WTC11 (cell line): ENCODE measurements around the gene NRF1. TPM values are rescaled to one million over a fixed set of nuclear protein-coding genes. Genes with fewer than 3 reads are reported as not detected.

Source experiments
- ATAC-seq: fragments of 200-7000 bp; cut with Tn5 transposase; 2 replicates; pipeline ENCODE4 v1.10.0; 2021; ENCODE audit warnings: mild to moderate bottlenecking, moderate library complexity
- CTCF ChIA-PET: fragments of 300-600 bp; sonication (Branson Sonifier 250); formaldehyde crosslinking; loops from one replicate; lab custom pipeline; 2021; ENCODE audit warnings: antibody characterized with exemption; lab: Charles Lee
- POLR2A ChIA-PET: fragments of 350-600 bp; sonication (Branson Sonifier 250); formaldehyde crosslinking; loops from one replicate; lab custom pipeline; 2021; ENCODE audit warnings: antibody characterized with exemption; lab: Charles Lee
- DNase-seq: peaks from one replicate; pipeline ENCODE4 v3.0.0; 2021; ENCODE audit warnings: low spot score
- H3K27ac Mint-ChIP-seq: 2 replicates; pipeline ENCODE4 v1.8.0; 2021; ENCODE audit warnings: mixed read lengths
- H3K27me3 Mint-ChIP-seq: 2 replicates; pipeline ENCODE4 v1.8.0; 2021; ENCODE audit warnings: low read depth, mild to moderate bottlenecking, moderate library complexity, mixed read lengths
- H3K36me3 Mint-ChIP-seq: 2 replicates; pipeline ENCODE4 v1.8.0; 2021; ENCODE audit warnings: mixed read lengths
- H3K4me1 Mint-ChIP-seq: 2 replicates; pipeline ENCODE4 v1.8.0; 2022; ENCODE audit warnings: mixed read lengths
- H3K4me3 Mint-ChIP-seq: 2 replicates; pipeline ENCODE4 v1.8.0; 2021; ENCODE audit warnings: mild to moderate bottlenecking, moderate library complexity, mixed read lengths
- H3K9me3 Mint-ChIP-seq: 2 replicates; pipeline ENCODE4 v1.8.0; 2021; ENCODE audit warnings: mixed read lengths
- FOXP4 ChIP-seq: sonication (generic); formaldehyde crosslinking; IDR thresholded peaks from 2 replicates; pipeline ENCODE4 v1.8.0; 2022; ENCODE audit warnings: mild to moderate bottlenecking, missing genetic modification reagents
- GRHL2 ChIP-seq: fragments of 250-450 bp; sonication (Bioruptor Pico); IDR thresholded peaks from 2 replicates; pipeline ENCODE4 v1.8.0; 2022; ENCODE audit warnings: mild to moderate bottlenecking, moderate library complexity; ENCODE audit not compliant: insufficient replicate concordance, severe bottlenecking
- GTF2I ChIP-seq: fragments of 250-450 bp; sonication (Bioruptor Pico); conservative IDR thresholded peaks from 2 replicates; pipeline ENCODE4 v1.4.0; 2021; ENCODE audit warnings: mild to moderate bottlenecking
- NFYB ChIP-seq: sonication (generic); formaldehyde crosslinking; conservative IDR thresholded peaks from 2 replicates; pipeline ENCODE4 v1.8.0; 2022; ENCODE audit warnings: low read depth, missing genetic modification reagents
- PRRX2 ChIP-seq: fragments of 250-450 bp; sonication (Bioruptor Pico); IDR thresholded peaks from 2 replicates; pipeline ENCODE4 v1.8.0; 2021; ENCODE audit warnings: mild to moderate bottlenecking
- SMAD3 ChIP-seq: sonication (generic); formaldehyde crosslinking; IDR thresholded peaks from 2 replicates; pipeline ENCODE4 v1.8.0; 2022; ENCODE audit warnings: missing genetic modification reagents, mild to moderate bottlenecking, borderline replicate concordance
- SP1 ChIP-seq: sonication (generic); formaldehyde crosslinking; conservative IDR thresholded peaks from 2 replicates; pipeline ENCODE4 v1.8.1; 2022; ENCODE audit warnings: missing genetic modification reagents
- TEAD4 ChIP-seq: sonication (generic); formaldehyde crosslinking; IDR thresholded peaks from 2 replicates; pipeline ENCODE4 v1.8.0; 2022; ENCODE audit warnings: mild to moderate bottlenecking, missing genetic modification reagents
- ZNF138 ChIP-seq: sonication (generic); formaldehyde crosslinking; conservative IDR thresholded peaks from 2 replicates; pipeline ENCODE4 v1.8.1; 2022; ENCODE audit warnings: mild to moderate bottlenecking, moderate library complexity, missing genetic modification reagents
- ZNF219 ChIP-seq: sonication (generic); formaldehyde crosslinking; IDR thresholded peaks from 2 replicates; pipeline ENCODE4 v1.8.0; 2023; ENCODE audit warnings: missing genetic modification reagents, mild to moderate bottlenecking, borderline replicate concordance
- total RNA-seq: library from RNA; stranded (reverse); gene quantifications from 3 replicates; pipeline ENCODE4 v1.2.3, GENCODE V29; 2021
- TF ChIP-seq, protein P1 (sequence below): sonication (generic); formaldehyde crosslinking; IDR thresholded peaks from 2 replicates; pipeline ENCODE4 v1.8.1; 2022; ENCODE audit warnings: low read depth, mild to moderate bottlenecking, moderate library complexity, missing genetic modification reagents, borderline replicate concordance
- TF ChIP-seq, protein P2 (sequence below): sonication (generic); formaldehyde crosslinking; IDR thresholded peaks from 2 replicates; pipeline ENCODE4 v1.8.1; 2023; ENCODE audit warnings: mild to moderate bottlenecking, missing genetic modification reagents, moderate library complexity
- TF ChIP-seq, protein P3 (sequence below): sonication (generic); formaldehyde crosslinking; conservative IDR thresholded peaks from 2 replicates; pipeline ENCODE4 v1.8.1; 2022; ENCODE audit warnings: mild to moderate bottlenecking, missing genetic modification reagents
- TF ChIP-seq, protein P4 (sequence below): fragments of 250-450 bp; sonication (Bioruptor Pico); IDR thresholded peaks from 2 replicates; pipeline ENCODE4 v1.9.0; 2021; ENCODE audit warnings: moderate library complexity, mild to moderate bottlenecking, inconsistent platforms, borderline replicate concordance
- TF ChIP-seq, protein P5 (sequence below): sonication (generic); formaldehyde crosslinking; IDR thresholded peaks from 2 replicates; pipeline ENCODE4 v1.8.0; 2022; ENCODE audit warnings: missing genetic modification reagents

Gene NRF1
- total RNA-seq, 1 experiment from 2014 or later = 16.4 TPM

DNA sequence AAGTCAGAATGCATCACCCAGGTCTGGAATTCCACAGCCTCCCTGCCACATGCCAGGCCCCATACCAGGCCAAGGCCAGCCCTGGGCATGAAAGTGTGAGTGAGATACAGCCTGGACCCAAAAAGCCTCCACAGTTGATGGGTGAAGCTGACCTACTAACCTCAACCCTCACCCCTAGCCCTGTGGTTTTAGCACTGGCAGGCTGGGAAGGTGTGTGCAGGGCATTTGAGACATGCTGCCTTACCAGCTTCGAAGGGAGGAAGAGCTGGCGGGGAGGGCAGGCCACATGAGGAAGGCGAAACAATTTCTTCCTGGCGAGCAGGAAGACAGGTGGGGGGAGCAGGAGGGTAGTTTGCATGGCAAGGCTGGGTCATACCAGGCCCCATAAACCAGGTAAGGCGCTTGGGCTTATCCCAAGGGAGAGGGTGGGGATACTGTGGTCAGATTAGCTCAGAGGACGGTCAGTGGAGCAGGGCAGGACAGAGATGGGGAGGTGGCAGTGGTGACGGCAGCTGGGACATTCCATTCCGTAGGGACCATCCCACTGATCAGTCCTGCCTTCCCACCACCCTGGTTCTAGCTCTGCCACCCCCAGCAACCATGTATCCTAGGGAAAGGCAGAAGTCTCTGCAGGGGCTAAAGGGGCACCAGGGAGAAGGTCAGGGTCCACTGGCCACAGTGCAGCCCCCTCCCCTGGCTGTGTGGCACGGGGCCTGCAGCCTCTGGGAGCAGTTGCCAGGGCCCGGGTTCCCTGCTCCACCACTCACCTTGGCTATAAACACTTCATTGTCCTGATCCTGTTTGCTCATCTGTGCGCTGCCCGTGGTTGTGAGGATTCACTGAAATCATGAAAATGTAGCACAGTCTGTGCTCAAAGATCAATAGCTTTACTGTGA, 155.8 kb downstream of the NRF1 start:
- ChIA-PET POLR2A (no interaction called here), CTCF (interaction anchor here (3.3 kb wide), 1 partner anchor 58 kb away, joined by 9 read pairs; no protein-coding TSS in a partner anchor)
- H3K36me3 Mint-ChIP-seq = peaks cover 36% of the 10 kb centered on the region
- H3K27me3 Mint-ChIP-seq = no peaks in the 10 kb centered on the region
- peaks cover 34% of the 10 kb centered on the region for H3K4me1 Mint-ChIP-seq
- no peak overlapping the region for H3K27ac Mint-ChIP-seq
- no peak for ATAC-seq
- no peaks in the 10 kb centered on the region for H3K9me3 Mint-ChIP-seq
- DNase-seq = no peak
- TF ChIP-seq, protein P1, sequence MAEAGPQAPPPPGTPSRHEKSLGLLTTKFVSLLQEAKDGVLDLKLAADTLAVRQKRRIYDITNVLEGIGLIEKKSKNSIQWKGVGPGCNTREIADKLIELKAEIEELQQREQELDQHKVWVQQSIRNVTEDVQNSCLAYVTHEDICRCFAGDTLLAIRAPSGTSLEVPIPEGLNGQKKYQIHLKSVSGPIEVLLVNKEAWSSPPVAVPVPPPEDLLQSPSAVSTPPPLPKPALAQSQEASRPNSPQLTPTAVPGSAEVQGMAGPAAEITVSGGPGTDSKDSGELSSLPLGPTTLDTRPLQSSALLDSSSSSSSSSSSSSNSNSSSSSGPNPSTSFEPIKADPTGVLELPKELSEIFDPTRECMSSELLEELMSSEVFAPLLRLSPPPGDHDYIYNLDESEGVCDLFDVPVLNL (CRISPR knock-in tag) = no peak
- TF ChIP-seq, protein P2, sequence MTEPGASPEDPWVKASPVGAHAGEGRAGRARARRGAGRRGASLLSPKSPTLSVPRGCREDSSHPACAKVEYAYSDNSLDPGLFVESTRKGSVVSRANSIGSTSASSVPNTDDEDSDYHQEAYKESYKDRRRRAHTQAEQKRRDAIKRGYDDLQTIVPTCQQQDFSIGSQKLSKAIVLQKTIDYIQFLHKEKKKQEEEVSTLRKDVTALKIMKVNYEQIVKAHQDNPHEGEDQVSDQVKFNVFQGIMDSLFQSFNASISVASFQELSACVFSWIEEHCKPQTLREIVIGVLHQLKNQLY (CRISPR knock-in tag) = no peak
- no peak for TF ChIP-seq ZNF138
- no peak for TF ChIP-seq GRHL2 (CRISPR knock-in tag)
- TF ChIP-seq, protein P3, sequence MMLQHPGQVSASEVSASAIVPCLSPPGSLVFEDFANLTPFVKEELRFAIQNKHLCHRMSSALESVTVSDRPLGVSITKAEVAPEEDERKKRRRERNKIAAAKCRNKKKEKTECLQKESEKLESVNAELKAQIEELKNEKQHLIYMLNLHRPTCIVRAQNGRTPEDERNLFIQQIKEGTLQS (CRISPR knock-in tag) = no peak
- no peak for TF ChIP-seq GTF2I (CRISPR knock-in tag)
- TF ChIP-seq TEAD4 (CRISPR knock-in tag) = no peak
- TF ChIP-seq NFYB (CRISPR knock-in tag) = no peak
- TF ChIP-seq FOXP4 (CRISPR knock-in tag) = no peak
- TF ChIP-seq, protein P4, sequence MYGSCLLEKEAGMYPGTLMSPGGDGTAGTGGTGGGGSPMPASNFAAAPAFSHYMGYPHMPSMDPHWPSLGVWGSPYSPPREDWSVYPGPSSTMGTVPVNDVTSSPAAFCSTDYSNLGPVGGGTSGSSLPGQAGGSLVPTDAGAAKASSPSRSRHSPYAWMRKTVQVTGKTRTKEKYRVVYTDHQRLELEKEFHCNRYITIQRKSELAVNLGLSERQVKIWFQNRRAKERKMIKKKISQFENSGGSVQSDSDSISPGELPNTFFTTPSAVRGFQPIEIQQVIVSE (CRISPR knock-in tag) = no peak
- TF ChIP-seq SP1 (CRISPR knock-in tag) = no peak
- TF ChIP-seq ZNF219 (CRISPR knock-in tag) = no peak
- no peak for TF ChIP-seq PRRX2 (CRISPR knock-in tag)
- no peak for TF ChIP-seq SMAD3 (CRISPR knock-in tag)
- TF ChIP-seq, protein P5, sequence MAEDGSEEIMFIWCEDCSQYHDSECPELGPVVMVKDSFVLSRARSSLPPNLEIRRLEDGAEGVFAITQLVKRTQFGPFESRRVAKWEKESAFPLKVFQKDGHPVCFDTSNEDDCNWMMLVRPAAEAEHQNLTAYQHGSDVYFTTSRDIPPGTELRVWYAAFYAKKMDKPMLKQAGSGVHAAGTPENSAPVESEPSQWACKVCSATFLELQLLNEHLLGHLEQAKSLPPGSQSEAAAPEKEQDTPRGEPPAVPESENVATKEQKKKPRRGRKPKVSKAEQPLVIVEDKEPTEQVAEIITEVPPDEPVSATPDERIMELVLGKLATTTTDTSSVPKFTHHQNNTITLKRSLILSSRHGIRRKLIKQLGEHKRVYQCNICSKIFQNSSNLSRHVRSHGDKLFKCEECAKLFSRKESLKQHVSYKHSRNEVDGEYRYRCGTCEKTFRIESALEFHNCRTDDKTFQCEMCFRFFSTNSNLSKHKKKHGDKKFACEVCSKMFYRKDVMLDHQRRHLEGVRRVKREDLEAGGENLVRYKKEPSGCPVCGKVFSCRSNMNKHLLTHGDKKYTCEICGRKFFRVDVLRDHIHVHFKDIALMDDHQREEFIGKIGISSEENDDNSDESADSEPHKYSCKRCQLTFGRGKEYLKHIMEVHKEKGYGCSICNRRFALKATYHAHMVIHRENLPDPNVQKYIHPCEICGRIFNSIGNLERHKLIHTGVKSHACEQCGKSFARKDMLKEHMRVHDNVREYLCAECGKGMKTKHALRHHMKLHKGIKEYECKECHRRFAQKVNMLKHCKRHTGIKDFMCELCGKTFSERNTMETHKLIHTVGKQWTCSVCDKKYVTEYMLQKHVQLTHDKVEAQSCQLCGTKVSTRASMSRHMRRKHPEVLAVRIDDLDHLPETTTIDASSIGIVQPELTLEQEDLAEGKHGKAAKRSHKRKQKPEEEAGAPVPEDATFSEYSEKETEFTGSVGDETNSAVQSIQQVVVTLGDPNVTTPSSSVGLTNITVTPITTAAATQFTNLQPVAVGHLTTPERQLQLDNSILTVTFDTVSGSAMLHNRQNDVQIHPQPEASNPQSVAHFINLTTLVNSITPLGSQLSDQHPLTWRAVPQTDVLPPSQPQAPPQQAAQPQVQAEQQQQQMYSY (CRISPR knock-in tag) = no peak
- TF ChIP-seq, all 79 proteins: peak for 0
- H3K4me3 Mint-ChIP-seq = no peak overlapping the region
